KMS-11 (cell line): ENCODE data around the gene UBR3.
"Not testable (repeated sequence)": the region's sequence is repeated elsewhere in the genome, so short reads cannot be mapped to it uniquely, and the experiment has no call there.

Experiments
- H2AFZ ChIP-seq: fragments of 200-600 bp; sonication (generic); 2 replicates; pipeline ENCODE4 v1.6.1; 2016; ENCODE audit warnings: antibody characterized with exemption, mixed run types, low read depth
- H3K27ac ChIP-seq: fragments of 200-600 bp; sonication (generic); 2 replicates; pipeline ENCODE4 v1.6.1; 2016; ENCODE audit warnings: mild to moderate bottlenecking, mixed run types
- H3K27me3 ChIP-seq: fragments of 200-600 bp; sonication (generic); 2 replicates; pipeline ENCODE4 v1.6.1; 2017; ENCODE audit warnings: mild to moderate bottlenecking, low read depth, mixed run types, moderate library complexity; ENCODE audit not compliant: insufficient read depth
- H3K36me3 ChIP-seq: fragments of 200-600 bp; sonication (generic); 2 replicates; pipeline ENCODE4 v1.6.1; 2017; ENCODE audit warnings: mild to moderate bottlenecking, mixed run types; ENCODE audit not compliant: insufficient read depth
- H3K4me1 ChIP-seq: fragments of 200-600 bp; sonication (generic); 2 replicates; pipeline ENCODE4 v1.6.1; 2016; ENCODE audit warnings: mild to moderate bottlenecking, low read depth, mixed run types; ENCODE audit not compliant: poor library complexity, severe bottlenecking
- H3K4me2 ChIP-seq: fragments of 200-600 bp; sonication (generic); 2 replicates; pipeline ENCODE4 v1.7.0; 2016; ENCODE audit warnings: mild to moderate bottlenecking, mixed run types
- H3K4me3 ChIP-seq: fragments of 200-600 bp; sonication (generic); IDR thresholded peaks from 2 replicates; pipeline ENCODE4 v1.6.1; 2017; ENCODE audit warnings: low read depth, low read length, mixed read lengths; ENCODE audit not compliant: insufficient read depth
- H3K79me2 ChIP-seq: fragments of 200-600 bp; sonication (generic); 2 replicates; pipeline ENCODE4 v1.6.1; 2016; ENCODE audit warnings: low read depth, mixed run types; ENCODE audit not compliant: insufficient read depth
- H3K9ac ChIP-seq: fragments of 200-600 bp; sonication (generic); 2 replicates; pipeline ENCODE4 v1.6.1; 2016; ENCODE audit warnings: mild to moderate bottlenecking, mixed run types
- H4K20me1 ChIP-seq: fragments of 200-600 bp; sonication (generic); 2 replicates; pipeline ENCODE4 v1.6.1; 2016; ENCODE audit warnings: mild to moderate bottlenecking, mixed run types; ENCODE audit not compliant: insufficient read depth
- CTCF ChIP-seq: fragments of 200-600 bp; sonication (generic); conservative IDR thresholded peaks from 2 replicates; pipeline ENCODE4 v1.6.1; 2017; ENCODE audit warnings: low read depth, mild to moderate bottlenecking, antibody characterized with exemption, low read length, moderate library complexity, mixed read lengths

The UBR3 gene

GRCh38 chr2:169867579-169867978, 40.3 kb downstream of the UBR3 start:
- Histone ChIP-seq H3K27ac (no peak overlapping the region), H3K4me3 (no peak overlapping the region), H3K36me3 (no peaks in the 10 kb centered on the region), H3K79me2 (peaks cover 15% of the 10 kb centered on the region), H3K9ac (no peak overlapping the region), H3K4me2 (no peak overlapping the region), H2AFZ (no peak overlapping the region), H4K20me1 (no peaks in the 10 kb centered on the region), H3K4me1 (peaks cover 15% of the 10 kb centered on the region), H3K27me3 (no peaks in the 10 kb centered on the region)
- TF ChIP-seq CTCF, result no peak

- no peaks in the 10 kb centered on the region for H3K27me3 ChIP-seq
- no peaks in the 10 kb centered on the region for H4K20me1 ChIP-seq
- H3K9ac ChIP-seq, result no peak overlapping the region
- H3K79me2 ChIP-seq, result peaks cover 13% of the 10 kb centered on the region; the same call in 1 of the 2 replicates
- H3K36me3 ChIP-seq, result no peaks in the 10 kb centered on the region
- H3K27ac ChIP-seq, result no peak overlapping the region
- H3K4me3 ChIP-seq, result no peak overlapping the region
- peaks cover 15% of the 10 kb centered on the region for H3K4me1 ChIP-seq
- no peak for TF ChIP-seq CTCF
- no peak overlapping the region for H3K4me2 ChIP-seq
- H2AFZ ChIP-seq, result no peak overlapping the region
Measured at GRCh38 chr2:169868951-169869350, 41.7 kb downstream of the UBR3 start.

GRCh38 chr2:169871369-169871768, 44.1 kb downstream of the UBR3 start:
- H4K20me1 ChIP-seq, H3K4me3 ChIP-seq, H3K4me2 ChIP-seq, H3K79me2 ChIP-seq, H3K36me3 ChIP-seq, H3K27me3 ChIP-seq, H3K9ac ChIP-seq, H2AFZ ChIP-seq, H3K27ac ChIP-seq: not testable (repeated sequence)
- peaks cover 15% of the 10 kb centered on the region for H3K4me1 ChIP-seq

- H4K20me1 ChIP-seq, result no peaks in the 10 kb centered on the region
- no peak overlapping the region for H3K27ac ChIP-seq
- H3K4me1 ChIP-seq, result peaks cover 13% of the 10 kb centered on the region
- no peaks in the 10 kb centered on the region for H3K36me3 ChIP-seq
- H3K79me2 ChIP-seq, result peaks cover under 1% of the 10 kb centered on the region; the same call in 1 of the 2 replicates
- no peaks in the 10 kb centered on the region for H3K27me3 ChIP-seq
- no peak overlapping the region for H2AFZ ChIP-seq
- no peak overlapping the region for H3K4me3 ChIP-seq
- no peak for TF ChIP-seq CTCF
- H3K4me2 ChIP-seq, result no peak overlapping the region
- no peak overlapping the region for H3K9ac ChIP-seq
Measured at GRCh38 chr2:169871994-169872393, 44.7 kb downstream of the UBR3 start.

- no peaks in the 10 kb centered on the region for H3K4me1 ChIP-seq
- no peaks in the 10 kb centered on the region for H3K36me3 ChIP-seq
- no peak overlapping the region for H2AFZ ChIP-seq
- no peaks in the 10 kb centered on the region for H3K79me2 ChIP-seq
- no peaks in the 10 kb centered on the region for H4K20me1 ChIP-seq
- no peaks in the 10 kb centered on the region for H3K27me3 ChIP-seq
- no peak overlapping the region for H3K4me2 ChIP-seq
- H3K27ac ChIP-seq, result no peak overlapping the region
- H3K4me3 ChIP-seq, result no peak overlapping the region
- no peak for TF ChIP-seq CTCF
- H3K9ac ChIP-seq, result no peak overlapping the region
Measured at GRCh38 chr2:169877398-169877797, 50.1 kb downstream of the UBR3 start.
